ENCODE results near the gene RAB43. TPM values are rescaled to one million over a fixed set of nuclear protein-coding genes. Genes with fewer than 3 reads are reported as not detected.

The RAB43 gene
- total RNA-seq, 1 experiment from 2014 or later: 22.4 TPM

DNA sequence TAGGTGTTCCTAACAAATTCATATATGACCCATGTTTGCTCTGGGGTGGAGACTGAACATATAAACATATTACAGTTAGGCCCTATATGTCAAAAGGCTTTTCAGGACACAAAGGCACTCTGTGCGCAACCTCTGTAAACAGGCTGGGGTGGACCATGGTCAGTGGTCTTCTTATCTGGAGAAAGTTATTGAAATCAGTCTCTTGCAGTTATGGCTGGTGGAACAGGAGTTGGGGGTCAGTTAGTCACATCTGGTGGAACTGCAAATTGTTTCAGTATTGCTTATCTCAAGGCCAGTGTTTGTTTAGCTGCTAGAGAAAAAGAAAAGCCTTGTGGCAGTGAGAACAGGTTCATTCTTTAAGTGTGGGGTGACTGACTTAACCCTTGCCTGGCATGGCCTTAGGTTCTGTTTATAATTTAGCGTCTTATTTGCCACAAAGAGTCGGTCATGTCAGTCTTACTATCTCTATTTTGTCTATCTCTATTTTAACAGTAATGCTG lies 66.9 kb downstream of the RAB43 start:
- CTCF ChIA-PET: no interaction called here
- POLR2A ChIA-PET (ENCODE audit: unreplicated experiment): no interaction called here
- no peak overlapping the region for H3K4me2 ChIP-seq (ENCODE audit: low read length)
- no peaks in the 10 kb centered on the region for H3K4me1 ChIP-seq (ENCODE audit: insufficient read depth, low read length)
- H3K79me2 ChIP-seq (ENCODE audit: low read length): no peaks in the 10 kb centered on the region
- H3K9ac ChIP-seq (ENCODE audit: low read length): no peak overlapping the region
- no peak for TF ChIP-seq EZH2 (IDR thresholded peaks at IDR 0.05; ENCODE audit: low read length, unreplicated experiment)
- TF ChIP-seq CTCF (conservative IDR thresholded peaks at IDR 0.05; ENCODE audit: low read depth, low read length): no peak
- TF ChIP-seq EZH2phosphoT487 (IDR thresholded peaks at IDR 0.05; ENCODE audit: borderline replicate concordance, low read length): no peak
- no peak overlapping the region for H3K4me3 ChIP-seq (ENCODE audit: low read length)
- no peaks in the 10 kb centered on the region for H3K9me3 ChIP-seq (ENCODE audit: low read length)
- ATAC-seq (no peak), DNase-seq (no peak)
- H3K36me3 ChIP-seq (ENCODE audit: low read depth, low read length): no peaks in the 10 kb centered on the region
- no peaks in the 10 kb centered on the region for H3K9me2 ChIP-seq (replicated peaks; ENCODE audit: low read length)
- BruUV-seq (replicated peaks): no TSS peak
- no peaks in the 10 kb centered on the region for H4K20me1 ChIP-seq (ENCODE audit: low read length)
- no peaks in the 10 kb centered on the region for H3K27me3 ChIP-seq (ENCODE audit: low read length)
- H2AFZ ChIP-seq (ENCODE audit: low read length): no peak overlapping the region
- intact Hi-C loops (cut with micrococcal nuclease): no loop called here
- H3K27ac ChIP-seq (ENCODE audit: low read length): no peak overlapping the region
- H3F3A ChIP-seq (ENCODE audit: low read length, unreplicated experiment): no peaks in the 10 kb centered on the region

- Histone ChIP-seq H3K27me3 (ENCODE audit: low read length) (no peaks in the 10 kb centered on the region), H3K27ac (ENCODE audit: low read length) (no peak overlapping the region), H3K4me1 (ENCODE audit: insufficient read depth, low read length) (no peaks in the 10 kb centered on the region), H2AFZ (ENCODE audit: low read length) (no peak overlapping the region), H3F3A (ENCODE audit: low read length, unreplicated experiment) (no peaks in the 10 kb centered on the region), H4K20me1 (ENCODE audit: low read length) (no peaks in the 10 kb centered on the region), H3K9me3 (ENCODE audit: low read length) (no peaks in the 10 kb centered on the region), H3K9me2 (replicated peaks; ENCODE audit: low read length) (no peaks in the 10 kb centered on the region), H3K9ac (ENCODE audit: low read length) (no peak overlapping the region), H3K4me2 (ENCODE audit: low read length) (no peak overlapping the region), H3K4me3 (ENCODE audit: low read length) (no peak overlapping the region), H3K79me2 (ENCODE audit: low read length) (no peaks in the 10 kb centered on the region), H3K36me3 (ENCODE audit: low read depth, low read length) (no peaks in the 10 kb centered on the region)
- ATAC-seq: no peak
- TF ChIP-seq EZH2 (IDR thresholded peaks at IDR 0.05; ENCODE audit: low read length, unreplicated experiment) (no peak), CTCF (conservative IDR thresholded peaks at IDR 0.05; ENCODE audit: low read depth, low read length) (no peak), EZH2phosphoT487 (IDR thresholded peaks at IDR 0.05; ENCODE audit: borderline replicate concordance, low read length) (no peak)
- intact Hi-C loops (cut with micrococcal nuclease): loop anchor here (1.0 to 2.0 kb wide), 2 partner anchors 68 to 194 kb away; partner anchors contain the start of gene RAB43
- CTCF ChIA-PET: interaction anchor here (0.6 to 1.6 kb wide), 3 partner anchors 81 to 686 kb away, joined by 3 to 15 read pairs (median 4); no protein-coding TSS in a partner anchor
- POLR2A ChIA-PET (ENCODE audit: unreplicated experiment): no interaction called here
- no TSS peak for BruUV-seq (replicated peaks)
- DNase-seq: no peak
These were observed 68.9 kb downstream of the RAB43 start for GRCh38 chr3:129052675-129053074.

GRCh38 chr3:129051871-129052340 lies 69.7 kb downstream of the RAB43 start:
- Histone ChIP-seq H3K36me3 (ENCODE audit: low read depth, low read length) (no peaks in the 10 kb centered on the region), H2AFZ (ENCODE audit: low read length) (no peak overlapping the region), H3K4me1 (ENCODE audit: insufficient read depth, low read length) (no peaks in the 10 kb centered on the region), H3K27ac (ENCODE audit: low read length) (no peak overlapping the region), H3K9ac (ENCODE audit: low read length) (no peak overlapping the region), H3K79me2 (ENCODE audit: low read length) (no peaks in the 10 kb centered on the region), H3K4me3 (ENCODE audit: low read length) (no peak overlapping the region), H3K9me2 (replicated peaks; ENCODE audit: low read length) (no peaks in the 10 kb centered on the region), H4K20me1 (ENCODE audit: low read length) (no peaks in the 10 kb centered on the region), H3K4me2 (ENCODE audit: low read length) (no peak overlapping the region), H3F3A (ENCODE audit: low read length, unreplicated experiment) (no peaks in the 10 kb centered on the region), H3K9me3 (ENCODE audit: low read length) (no peaks in the 10 kb centered on the region), H3K27me3 (ENCODE audit: low read length) (no peaks in the 10 kb centered on the region)
- BruUV-seq (replicated peaks): no TSS peak
- ChIA-PET POLR2A (ENCODE audit: unreplicated experiment) (interaction anchor here (0.7 kb wide), 1 partner anchor 173 kb away, joined by 3 read pairs; no protein-coding TSS in a partner anchor), CTCF (interaction anchor here (0.6 to 1.1 kb wide), 3 partner anchors 80 to 686 kb away, joined by 3 to 4 read pairs (median 3); no protein-coding TSS in a partner anchor)
- intact Hi-C loops (cut with micrococcal nuclease): loop anchor here (2.0 kb wide), 1 partner anchor 69 kb away; the partner anchor contains the start of gene RAB43
- peak; percentile 12 for DNase-seq
- TF ChIP-seq EZH2phosphoT487 (IDR thresholded peaks at IDR 0.05; ENCODE audit: borderline replicate concordance, low read length): no peak
- TF ChIP-seq CTCF (conservative IDR thresholded peaks at IDR 0.05; ENCODE audit: low read depth, low read length): no peak
- TF ChIP-seq EZH2 (IDR thresholded peaks at IDR 0.05; ENCODE audit: low read length, unreplicated experiment): no peak
- ATAC-seq: peak; percentile 22

Data from PC-3 (cell line).